ENCODE measurements around the gene COQ7.

- TF ChIP-seq CTCF (IDR thresholded peaks at IDR 0.05; ENCODE audit: insufficient read depth, low read length, poor library complexity, severe bottlenecking) = no peak
- TF ChIP-seq EZH2phosphoT487 (conservative IDR thresholded peaks at IDR 0.05; ENCODE audit: low read length) = no peak
Observed at GRCh38 chr16:19104607-19105006, 37.2 kb downstream of the COQ7 start.
